CD4-positive, alpha-beta T cell treated with Interleukin-15 for 1 hour (primary cell): Measurements from ENCODE around the gene KCNH5.

ENCODE experiments used
- DNase-seq: peaks from one replicate; pipeline ENCODE4 v3.0.0-alpha.2; 2020

KCNH5 gene

DNA sequence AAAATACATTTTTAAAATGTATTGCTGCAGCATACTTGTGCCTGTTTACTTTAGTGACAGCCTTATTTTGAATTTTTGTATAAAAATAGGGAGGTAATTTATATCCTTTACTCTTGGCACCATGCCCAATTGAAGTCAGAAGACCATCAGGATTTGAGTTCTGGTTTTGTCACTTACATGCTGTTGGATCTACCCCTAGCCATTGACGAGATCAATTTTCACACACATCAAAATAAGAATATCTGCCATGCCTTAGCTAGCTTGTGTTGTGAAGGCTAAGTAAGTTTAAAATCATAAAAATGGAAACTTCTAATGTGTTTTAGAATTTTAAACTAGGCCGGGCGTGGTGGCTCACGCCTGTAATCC is 381.8 kb downstream of the KCNH5 start:
- DNase-seq: no peak

DNA sequence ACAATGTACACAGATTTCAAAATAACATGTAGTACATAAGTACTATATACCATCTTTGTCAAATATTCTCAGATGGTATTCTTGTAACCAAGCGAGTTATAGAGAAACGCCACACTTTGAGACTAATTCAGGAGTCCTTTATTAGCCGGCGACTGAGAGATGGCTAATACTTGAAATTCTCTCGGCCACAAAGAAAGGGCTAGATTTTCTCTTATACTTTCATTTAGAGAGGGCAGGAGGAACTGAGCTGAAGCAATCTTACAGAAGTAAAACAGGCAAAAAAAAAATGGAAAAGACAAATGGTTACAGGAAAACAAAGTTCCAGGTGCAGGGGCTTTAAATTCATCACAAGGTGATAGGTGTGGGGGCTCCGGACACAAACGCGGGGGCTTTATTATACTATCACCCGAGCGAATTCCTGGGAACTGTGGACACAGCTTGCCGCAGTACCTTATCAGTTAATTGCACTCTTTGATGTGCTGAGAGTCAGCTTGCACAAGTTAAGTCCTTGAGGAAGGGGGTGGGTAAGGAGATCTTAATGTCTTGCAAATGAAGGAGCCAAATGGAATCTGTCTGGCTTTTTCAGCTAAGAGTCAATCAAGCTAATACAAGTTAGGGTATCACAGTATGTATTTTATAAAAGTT is 382.3 kb downstream of the KCNH5 start:
- no peak for DNase-seq

DNA sequence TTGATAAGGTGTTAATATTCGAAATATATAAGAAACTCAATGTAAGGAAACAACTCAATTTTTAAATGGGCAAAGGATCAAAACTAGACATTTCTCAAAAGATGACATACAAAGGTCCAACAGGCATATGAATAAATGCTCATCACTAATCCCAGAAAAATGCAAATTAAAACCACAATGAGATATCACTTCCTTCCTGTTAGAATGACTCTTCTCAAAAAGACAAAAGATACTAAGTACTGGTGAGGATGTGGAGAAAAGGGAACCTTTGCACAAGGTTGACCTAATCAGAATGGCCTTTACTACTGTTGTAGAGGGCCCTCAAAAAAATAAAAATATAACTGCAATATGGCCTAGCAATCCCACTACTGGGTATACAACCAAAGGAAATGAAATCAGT is 383.4 kb downstream of the KCNH5 start:
- no peak for DNase-seq

DNA sequence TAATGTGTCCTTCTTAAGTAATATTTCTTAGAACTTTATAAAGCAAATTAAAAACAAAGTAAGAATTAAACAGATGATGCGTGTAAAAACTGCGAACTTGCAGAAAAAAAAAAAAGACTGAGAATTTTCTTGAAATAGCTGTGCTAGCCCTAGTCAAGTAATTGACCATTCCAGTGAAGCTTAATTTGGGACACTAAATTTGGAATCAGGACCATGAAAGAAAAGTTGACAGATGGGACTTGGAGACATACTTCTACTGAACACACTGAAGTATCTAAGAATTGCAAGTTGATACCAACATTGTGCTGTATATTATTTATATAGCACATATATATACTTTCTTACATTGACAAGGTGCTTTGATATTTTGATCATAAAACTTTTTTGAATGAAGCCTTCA is 386.6 kb downstream of the KCNH5 start:
- no peak for DNase-seq

DNA sequence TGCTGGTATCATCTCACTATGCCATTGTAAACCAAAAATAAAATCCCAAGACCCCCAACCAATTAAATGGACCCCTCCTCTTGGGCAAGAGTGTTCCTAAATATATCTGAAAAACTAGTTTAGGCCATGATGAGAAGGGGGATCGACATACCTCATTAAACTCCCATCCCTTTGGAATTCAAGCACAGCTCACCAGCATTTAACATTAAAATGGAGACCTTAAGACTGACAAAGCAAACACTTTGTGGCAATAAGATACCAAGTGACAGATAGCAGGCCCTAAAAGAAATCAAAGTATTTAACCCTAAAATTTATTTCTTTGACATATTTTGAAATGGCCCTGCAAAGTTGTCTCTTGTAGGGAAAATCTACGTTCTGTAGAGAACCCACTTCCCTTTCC is 387.9 kb downstream of the KCNH5 start:
- no peak for DNase-seq

DNA sequence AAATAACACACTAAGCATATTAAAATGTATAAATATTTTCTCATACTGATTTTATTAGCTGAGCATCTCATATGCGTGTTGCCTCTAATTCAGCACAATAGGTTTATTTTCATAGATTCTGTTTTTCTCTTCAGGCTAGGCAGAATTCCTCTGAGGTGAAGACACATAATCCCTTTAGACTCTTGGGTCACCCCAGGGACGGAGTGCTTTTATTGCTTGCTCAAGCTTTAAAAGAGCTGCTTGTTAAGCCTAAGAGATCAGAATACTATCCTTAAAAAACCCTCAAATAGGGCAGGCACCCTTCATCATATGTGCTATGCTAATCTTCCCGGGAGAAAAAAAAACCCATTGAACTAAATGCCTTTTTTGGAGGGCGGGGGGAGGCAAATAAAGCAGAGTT is 390.1 kb downstream of the KCNH5 start:
- no peak for DNase-seq

DNA sequence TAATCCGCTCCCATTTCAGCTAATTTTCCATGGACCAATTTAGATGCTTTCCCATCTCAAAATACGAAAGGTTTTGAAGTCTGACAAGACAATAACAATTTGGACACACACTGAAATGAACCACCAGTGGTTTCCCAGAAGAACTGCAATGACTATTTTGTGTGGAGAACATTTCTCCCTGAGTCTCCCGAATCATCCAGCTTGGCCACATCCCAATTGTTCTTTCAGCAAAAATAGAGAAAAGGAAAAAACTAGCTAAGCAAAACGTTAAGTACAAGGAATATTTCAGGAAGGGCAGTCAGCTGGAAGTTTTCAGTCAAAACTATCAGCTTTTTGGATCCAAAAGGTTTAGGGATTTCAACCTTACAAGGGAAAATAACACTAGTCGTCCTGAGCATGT is 390.6 kb downstream of the KCNH5 start:
- DNase-seq: no peak
